HepG2 (cell line): Measurements from ENCODE around the gene HCRT. TPM values are rescaled to one million over a fixed set of nuclear protein-coding genes. Genes with fewer than 3 reads are reported as not detected.
A peak's percentile ranks its signal among the peaks of the same experiment; 100 is the strongest.

ENCODE experiments used
- CERS6 ChIP-seq: sonication (generic); formaldehyde crosslinking; IDR thresholded peaks from 2 replicates; pipeline ENCODE4 v1.5.0; 2020; ENCODE audit warnings: missing genetic modification reagents
- ESRRA ChIP-seq: sonication (generic); formaldehyde crosslinking; IDR thresholded peaks from 2 replicates; pipeline ENCODE4 v1.5.1; 2020; ENCODE audit warnings: mild to moderate bottlenecking, low read depth, missing genetic modification reagents
- FOXO1 ChIP-seq: sonication (generic); formaldehyde crosslinking; IDR thresholded peaks from 2 replicates; pipeline ENCODE4 v1.4.0; 2020; ENCODE audit warnings: missing genetic modification reagents
- HNRNPL ChIP-seq: fragments of 200-400 bp; formaldehyde crosslinking; IDR thresholded peaks from 2 replicates; pipeline ENCODE4 v1.6.1; 2017; ENCODE audit warnings: mild to moderate bottlenecking, low read depth, low read length
- PTBP1 ChIP-seq: fragments of 200-400 bp; formaldehyde crosslinking; IDR thresholded peaks from 2 replicates; pipeline ENCODE4 v1.6.1; 2018; ENCODE audit warnings: low read length, low read depth; ENCODE audit not compliant: poor library complexity, severe bottlenecking
- RARA ChIP-seq: IDR thresholded peaks from 2 replicates; pipeline ENCODE4 v1.6.1; 2016; ENCODE audit warnings: missing genetic modification reagents, missing compliant biosample characterization
- RBFOX2 ChIP-seq: fragments of 200-400 bp; formaldehyde crosslinking; IDR thresholded peaks from 2 replicates; pipeline ENCODE4 v1.6.1; 2017; ENCODE audit warnings: low read depth, mild to moderate bottlenecking, low read length
- SP140L ChIP-seq: sonication (generic); formaldehyde crosslinking; IDR thresholded peaks from 2 replicates; pipeline ENCODE4 v1.4.0; 2020; ENCODE audit warnings: missing genetic modification reagents, borderline replicate concordance
- SRY ChIP-seq: sonication (generic); formaldehyde crosslinking; IDR thresholded peaks from 2 replicates; pipeline ENCODE4 v1.8.0; 2022; ENCODE audit warnings: mild to moderate bottlenecking, missing genetic modification reagents
- TCF12 ChIP-seq, 2 experiments: fragments of 450-650 bp in 1 of 2; sonication (generic) in 1 of 2; formaldehyde crosslinking in 1 of 2; IDR thresholded peaks; 2 replicates each; pipeline versions ENCODE4 v1.6.1 to v1.8.0; 2017 to 2022; ENCODE audit warnings: antibody characterized with exemption in 1 of 2, mild to moderate bottlenecking in 1 of 2, missing genetic modification reagents in 1 of 2, moderate library complexity in 1 of 2
- ZNF101 ChIP-seq: sonication (generic); formaldehyde crosslinking; IDR thresholded peaks from 2 replicates; pipeline ENCODE4 v1.4.0; 2020; ENCODE audit warnings: mild to moderate bottlenecking, low read depth, missing genetic modification reagents, borderline replicate concordance
- ZNF180 ChIP-seq: sonication (generic); formaldehyde crosslinking; IDR thresholded peaks from 2 replicates; pipeline ENCODE4 v1.4.0; 2020; ENCODE audit warnings: low read depth, missing genetic modification reagents, borderline replicate concordance
- ZNF343 ChIP-seq: sonication (generic); formaldehyde crosslinking; IDR thresholded peaks from 2 replicates; pipeline ENCODE4 v1.4.0; 2020; ENCODE audit warnings: mild to moderate bottlenecking, missing genetic modification reagents
- ZNF567 ChIP-seq: sonication (generic); formaldehyde crosslinking; IDR thresholded peaks from 2 replicates; pipeline ENCODE4 v1.8.1; 2023; ENCODE audit warnings: mild to moderate bottlenecking, missing genetic modification reagents, borderline replicate concordance
- ZNF572 ChIP-seq: sonication (generic); formaldehyde crosslinking; IDR thresholded peaks from 2 replicates; pipeline ENCODE4 v1.5.1; 2020; ENCODE audit warnings: mild to moderate bottlenecking, missing genetic modification reagents
- ZNF615 ChIP-seq: sonication (generic); formaldehyde crosslinking; IDR thresholded peaks from 2 replicates; pipeline ENCODE4 v1.5.0; 2020; ENCODE audit warnings: mild to moderate bottlenecking, missing genetic modification reagents, borderline replicate concordance
- ZNF619 ChIP-seq: sonication (generic); formaldehyde crosslinking; IDR thresholded peaks from 2 replicates; pipeline ENCODE4 v1.4.0; 2020; ENCODE audit warnings: mild to moderate bottlenecking, missing genetic modification reagents
- polyA plus RNA-seq, 8 experiments: library from polyadenylated mRNA; depleted of rRNA in 3 of 8; stranded (reverse) in 7 of 8; unstranded in 1 of 8; fragments of >200 nt; fragmentation: Illumina TruSeq in 4 of 8; extraction: Trizol in 4 of 8; gene quantifications; 2 replicates each; pipeline versions ENCODE4 v1.2.1 to v1.2.3, GENCODE V29; 2011 to 2016; ENCODE audit warnings: low read depth in 4 of 8, missing spikeins in 1 of 8, mixed read lengths in 1 of 8; ENCODE audit not compliant: insufficient read depth in 1 of 8
- total RNA-seq, 5 experiments: library from RNA; depleted of rRNA; stranded (reverse); fragments of >200 nt; fragmentation: Illumina TruSeq; extraction: Trizol; gene quantifications; 2 replicates each; pipeline ENCODE4 v1.2.3, GENCODE V29; 2016; ENCODE audit warnings: low read depth in 1 of 5
- TF ChIP-seq, protein P1 (sequence below): sonication (generic); formaldehyde crosslinking; IDR thresholded peaks from 2 replicates; pipeline ENCODE4 v1.4.0; 2020; ENCODE audit warnings: low read depth, mild to moderate bottlenecking, missing genetic modification reagents
- TF ChIP-seq, protein P2 (sequence below): sonication (generic); formaldehyde crosslinking; IDR thresholded peaks from 2 replicates; pipeline ENCODE4 v1.4.0; 2020; ENCODE audit warnings: low read depth, missing genetic modification reagents
- TF ChIP-seq, protein P3 (sequence below): IDR thresholded peaks from 2 replicates; pipeline ENCODE4 v1.6.1; 2012; ENCODE audit warnings: low read depth, low read length, improper control_type of control experiment

HCRT gene
- total and polyA plus RNA-seq, 2 of the 13 experiments (the other 11 are each of a cell fraction or from before 2014, with no cell fraction given) = not detected

GRCh38 chr17:42135664-42136653, 49.3 kb downstream of the HCRT start (continued):
- TF ChIP-seq ZNF615 (CRISPR knock-in tag) = no peak
- peak; percentile 44; the same call in 1 of the 2 replicates for TF ChIP-seq ZNF567 (CRISPR knock-in tag)
- no peak for TF ChIP-seq HNRNPL
- TF ChIP-seq PTBP1 = no peak
- peak; percentile 95 for TF ChIP-seq RARA
- no peak for TF ChIP-seq ZNF619
- TF ChIP-seq ZNF101 = 0 out of 2 replicates have a peak, but pooled peaks have one; percentile 23
- peak; percentile 68; the same call in 1 of the 2 replicates for TF ChIP-seq FOXO1 (CRISPR knock-in tag)
- no peak for TF ChIP-seq RBFOX2
- no peak for TF ChIP-seq TCF12 (IDR thresholded peaks at IDR 0.05)
- TF ChIP-seq TCF12 (CRISPR knock-in tag; IDR thresholded peaks at IDR 0.05) = no peak
- TF ChIP-seq ZNF180 (CRISPR knock-in tag) = no peak
- no peak for TF ChIP-seq SRY
- no peak for TF ChIP-seq SP140L (CRISPR knock-in tag)
- peak; percentile 75; the same call in 1 of the 2 replicates for TF ChIP-seq ESRRA (CRISPR knock-in tag)
- no peak for TF ChIP-seq ZNF343 (CRISPR knock-in tag)
- TF ChIP-seq, protein P1, sequence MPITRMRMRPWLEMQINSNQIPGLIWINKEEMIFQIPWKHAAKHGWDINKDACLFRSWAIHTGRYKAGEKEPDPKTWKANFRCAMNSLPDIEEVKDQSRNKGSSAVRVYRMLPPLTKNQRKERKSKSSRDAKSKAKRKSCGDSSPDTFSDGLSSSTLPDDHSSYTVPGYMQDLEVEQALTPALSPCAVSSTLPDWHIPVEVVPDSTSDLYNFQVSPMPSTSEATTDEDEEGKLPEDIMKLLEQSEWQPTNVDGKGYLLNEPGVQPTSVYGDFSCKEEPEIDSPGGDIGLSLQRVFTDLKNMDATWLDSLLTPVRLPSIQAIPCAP = no peak
- TF ChIP-seq CERS6 (CRISPR knock-in tag) = no peak
- TF ChIP-seq ZNF572 (CRISPR knock-in tag) = no peak
- TF ChIP-seq, protein P2, sequence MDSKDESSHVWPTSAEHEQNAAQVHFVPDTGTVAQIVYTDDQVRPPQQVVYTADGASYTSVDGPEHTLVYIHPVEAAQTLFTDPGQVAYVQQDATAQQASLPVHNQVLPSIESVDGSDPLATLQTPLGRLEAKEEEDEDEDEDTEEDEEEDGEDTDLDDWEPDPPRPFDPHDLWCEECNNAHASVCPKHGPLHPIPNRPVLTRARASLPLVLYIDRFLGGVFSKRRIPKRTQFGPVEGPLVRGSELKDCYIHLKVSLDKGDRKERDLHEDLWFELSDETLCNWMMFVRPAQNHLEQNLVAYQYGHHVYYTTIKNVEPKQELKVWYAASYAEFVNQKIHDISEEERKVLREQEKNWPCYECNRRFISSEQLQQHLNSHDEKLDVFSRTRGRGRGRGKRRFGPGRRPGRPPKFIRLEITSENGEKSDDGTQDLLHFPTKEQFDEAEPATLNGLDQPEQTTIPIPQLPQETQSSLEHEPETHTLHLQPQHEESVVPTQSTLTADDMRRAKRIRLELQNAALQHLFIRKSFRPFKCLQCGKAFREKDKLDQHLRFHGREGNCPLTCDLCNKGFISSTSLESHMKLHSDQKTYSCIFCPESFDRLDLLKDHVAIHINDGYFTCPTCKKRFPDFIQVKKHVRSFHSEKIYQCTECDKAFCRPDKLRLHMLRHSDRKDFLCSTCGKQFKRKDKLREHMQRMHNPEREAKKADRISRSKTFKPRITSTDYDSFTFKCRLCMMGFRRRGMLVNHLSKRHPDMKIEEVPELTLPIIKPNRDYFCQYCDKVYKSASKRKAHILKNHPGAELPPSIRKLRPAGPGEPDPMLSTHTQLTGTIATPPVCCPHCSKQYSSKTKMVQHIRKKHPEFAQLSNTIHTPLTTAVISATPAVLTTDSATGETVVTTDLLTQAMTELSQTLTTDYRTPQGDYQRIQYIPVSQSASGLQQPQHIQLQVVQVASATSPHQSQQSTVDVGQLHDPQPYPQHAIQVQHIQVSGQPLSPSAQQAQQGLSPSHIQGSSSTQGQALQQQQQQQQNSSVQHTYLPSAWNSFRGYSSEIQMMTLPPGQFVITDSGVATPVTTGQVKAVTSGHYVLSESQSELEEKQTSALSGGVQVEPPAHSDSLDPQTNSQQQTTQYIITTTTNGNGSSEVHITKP (CRISPR knock-in tag) = no peak; the same call in 1 of the 2 replicates
- TF ChIP-seq, protein P3, sequence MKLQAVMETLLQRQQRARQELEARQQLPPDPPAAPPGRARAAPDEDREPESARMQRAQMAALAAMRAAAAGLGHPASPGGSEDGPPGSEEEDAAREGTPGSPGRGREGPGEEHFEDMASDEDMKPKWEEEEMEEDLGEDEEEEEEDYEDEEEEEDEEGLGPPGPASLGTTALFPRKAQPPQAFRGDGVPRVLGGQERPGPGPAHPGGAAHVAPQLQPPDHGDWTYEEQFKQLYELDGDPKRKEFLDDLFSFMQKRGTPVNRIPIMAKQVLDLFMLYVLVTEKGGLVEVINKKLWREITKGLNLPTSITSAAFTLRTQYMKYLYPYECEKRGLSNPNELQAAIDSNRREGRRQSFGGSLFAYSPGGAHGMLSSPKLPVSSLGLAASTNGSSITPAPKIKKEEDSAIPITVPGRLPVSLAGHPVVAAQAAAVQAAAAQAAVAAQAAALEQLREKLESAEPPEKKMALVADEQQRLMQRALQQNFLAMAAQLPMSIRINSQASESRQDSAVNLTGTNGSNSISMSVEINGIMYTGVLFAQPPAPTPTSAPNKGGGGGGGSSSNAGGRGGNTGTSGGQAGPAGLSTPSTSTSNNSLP = no peak
